BJ (cell line): Measurements from ENCODE around the gene CDH6. TPM values are rescaled to one million over a fixed set of nuclear protein-coding genes. Genes with fewer than 3 reads are reported as not detected.
A peak's percentile ranks its signal among the peaks of the same experiment; 100 is the strongest.

Experiments used
- CTCF ChIA-PET: fragments of 350-600 bp; formaldehyde crosslinking; extraction: SDS; loops from one replicate; lab custom pipeline; 2021; ENCODE audit warnings: antibody characterized with exemption, inconsistent platforms; lab: Yijun Ruan, JAX
- POLR2A ChIA-PET: fragments of 300-600 bp; sonication (Branson Sonifier 250); formaldehyde crosslinking; extraction: SDS; loops from one replicate; lab custom pipeline; 2021; ENCODE audit warnings: antibody characterized with exemption; lab: Charles Lee
- DNase-seq: peaks from one replicate; pipeline ENCODE4 v3.0.0-alpha.2; 2011; ENCODE audit warnings: low read depth
- H3K27me3 ChIP-seq: 2 replicates; pipeline ENCODE4 v1.6.0; 2011; ENCODE audit warnings: low read length; ENCODE audit not compliant: control insufficient read depth, insufficient read depth
- H3K36me3 ChIP-seq: 2 replicates; pipeline ENCODE4 v1.5.1; 2011; ENCODE audit warnings: low read length; ENCODE audit not compliant: control insufficient read depth, insufficient read depth
- H3K4me3 ChIP-seq: 2 replicates; pipeline ENCODE4 v1.5.1; 2011; ENCODE audit warnings: low read depth, mild to moderate bottlenecking, control low read depth, low read length
- CTCF ChIP-seq: IDR thresholded peaks from 2 replicates; pipeline ENCODE4 v1.5.1; 2011; ENCODE audit warnings: low read depth, mild to moderate bottlenecking, control low read depth, inconsistent platforms, low read length, moderate library complexity; ENCODE audit not compliant: insufficient read depth
- polyA plus RNA-seq: library from polyadenylated mRNA; depleted of rRNA; stranded (reverse); fragments of >200 nt; gene quantifications from 2 replicates; pipeline ENCODE4 v1.2.3, GENCODE V29; 2011

CDH6 gene
- polyA plus RNA-seq, 1 experiment = 2.9 TPM

- no peak overlapping the region for H3K4me3 ChIP-seq
- ChIA-PET POLR2A (interaction anchor here (0.7 kb wide), 2 partner anchors 24 to 60 kb away, joined by 14 to 16 read pairs; no protein-coding TSS in a partner anchor), CTCF (interaction anchor here (1.0 to 1.8 kb wide), 2 partner anchors 13 to 83 kb away, joined by 3 to 4 read pairs; no protein-coding TSS in a partner anchor)
- TF ChIP-seq CTCF = peak; percentile 18; the same call in 1 of the 2 replicates
- no peaks in the 10 kb centered on the region for H3K36me3 ChIP-seq
- no peak for DNase-seq
- no peaks in the 10 kb centered on the region for H3K27me3 ChIP-seq
Observed at GRCh38 chr5:31329715-31330114, 136.2 kb downstream of the CDH6 start.

- Histone ChIP-seq H3K27me3 (no peaks in the 10 kb centered on the region), H3K36me3 (no peaks in the 10 kb centered on the region), H3K4me3 (no peak overlapping the region)
- no peak for TF ChIP-seq CTCF
- DNase-seq = no peak
- POLR2A ChIA-PET = no interaction called here
- CTCF ChIA-PET = interaction anchor here (0.8 to 1.3 kb wide), 2 partner anchors 76 to 155 kb away, joined by 3 to 4 read pairs; no protein-coding TSS in a partner anchor
Observed at GRCh38 chr5:31332160-31332559, 138.7 kb downstream of the CDH6 start.

- Histone ChIP-seq H3K4me3 (no peak overlapping the region), H3K27me3 (no peaks in the 10 kb centered on the region), H3K36me3 (no peaks in the 10 kb centered on the region)
- ChIA-PET POLR2A (no interaction called here), CTCF (no interaction called here)
- DNase-seq = no peak
- no peak for TF ChIP-seq CTCF
Observed at GRCh38 chr5:31333475-31333874, 140.0 kb downstream of the CDH6 start.

- DNase-seq = no peak
- Histone ChIP-seq H3K27me3 (no peaks in the 10 kb centered on the region), H3K36me3 (no peaks in the 10 kb centered on the region), H3K4me3 (no peak overlapping the region)
- ChIA-PET POLR2A (no interaction called here), CTCF (interaction anchor here (1.2 kb wide), 1 partner anchor 8 kb away, joined by 4 read pairs; no protein-coding TSS in a partner anchor)
- no peak for TF ChIP-seq CTCF
Observed at GRCh38 chr5:31334061-31334860, 140.8 kb downstream of the CDH6 start.

- Histone ChIP-seq H3K4me3 (no peak overlapping the region), H3K27me3 (no peaks in the 10 kb centered on the region), H3K36me3 (no peaks in the 10 kb centered on the region)
- CTCF ChIA-PET = interaction anchor here (1.0 to 1.2 kb wide), 2 partner anchors 9 to 24 kb away, joined by 3 to 4 read pairs; no protein-coding TSS in a partner anchor
- POLR2A ChIA-PET = no interaction called here
- no peak for DNase-seq
- no peak for TF ChIP-seq CTCF
Observed at GRCh38 chr5:31335456-31335855, 142.0 kb downstream of the CDH6 start.
